ENCODE measurements around the gene ELFN1.

The ELFN1 gene

DNA sequence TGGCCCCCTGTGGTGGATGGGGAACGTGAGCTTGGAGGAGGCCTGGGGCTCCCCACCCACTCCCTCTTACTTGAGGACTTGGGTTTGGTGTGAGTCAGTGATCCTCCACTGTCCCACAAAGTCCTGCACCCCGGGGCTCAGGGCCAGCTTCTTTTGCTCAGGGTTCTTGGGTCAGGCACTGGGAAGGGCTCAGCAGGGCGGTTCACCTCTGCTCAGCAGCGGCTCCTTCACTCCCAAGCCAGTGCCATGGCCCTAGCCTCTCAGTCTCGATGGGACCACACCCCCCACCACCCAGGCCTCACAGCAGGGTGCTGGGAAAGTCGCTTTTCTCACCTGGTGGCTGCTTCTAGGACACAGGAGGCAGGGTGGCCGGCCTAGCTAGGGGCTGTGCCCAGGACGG lies 59.1 kb downstream of the ELFN1 start:
- no peak for DNase-seq

GRCh38 chr7:1729773-1730172 lies 59.7 kb downstream of the ELFN1 start:
- no peak for DNase-seq

DNA sequence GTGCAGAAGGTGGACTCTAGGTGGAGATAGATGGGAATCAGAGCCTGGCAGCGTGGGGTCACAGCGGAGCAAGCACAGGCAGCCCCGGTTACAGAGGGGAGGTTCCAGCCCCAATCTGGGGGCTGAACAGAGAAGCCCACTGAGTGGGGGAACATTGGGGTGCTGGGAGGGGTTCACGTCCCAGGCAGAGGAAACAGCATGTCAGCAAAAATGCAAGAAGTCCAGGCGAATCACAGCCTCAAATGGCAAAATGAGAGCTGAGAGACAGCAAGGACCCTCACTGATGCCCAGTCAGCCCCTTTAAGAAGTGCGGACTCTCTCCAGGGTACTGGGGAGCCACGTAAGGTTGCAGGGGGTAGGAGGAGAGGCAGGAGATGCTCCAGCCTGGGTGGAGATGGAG lies 62.0 kb downstream of the ELFN1 start:
- no peak for DNase-seq

- DNase-seq, result no peak
Measured at GRCh38 chr7:1732645-1733044, 62.6 kb downstream of the ELFN1 start.

DNA sequence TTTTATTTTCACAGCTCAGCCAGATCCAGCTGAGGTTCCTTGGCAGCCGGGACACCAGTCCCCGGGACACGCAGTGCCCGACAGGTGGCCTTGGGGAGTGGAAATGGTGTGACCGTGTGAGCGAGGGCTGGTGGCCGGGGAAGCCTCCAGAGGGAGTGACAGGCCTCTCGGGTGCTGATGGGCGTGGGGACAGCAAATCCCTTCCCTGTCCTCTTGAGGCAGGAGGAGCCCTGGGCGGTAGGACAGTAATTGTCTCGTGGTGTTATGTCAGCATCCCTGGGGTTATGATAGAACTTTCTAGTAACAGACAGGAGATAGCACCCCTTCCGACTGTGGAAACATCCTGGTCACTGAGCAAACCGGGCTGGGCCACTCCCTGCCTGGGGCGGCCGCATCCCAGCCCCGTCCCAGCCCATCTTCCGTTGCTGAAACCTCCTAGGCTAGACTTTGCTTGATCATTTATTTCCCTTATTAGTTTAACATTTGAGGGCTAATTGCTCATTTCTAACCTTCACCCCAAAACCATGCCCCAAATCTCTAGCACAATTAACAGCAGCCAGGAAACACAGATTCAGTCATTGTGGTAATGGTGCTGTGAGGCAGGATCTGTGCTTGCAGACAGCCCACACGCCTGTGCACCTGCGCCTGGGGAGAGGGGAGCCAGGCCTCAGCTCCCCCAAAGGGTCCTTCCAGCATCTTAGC lies 63.3 kb downstream of the ELFN1 start:
- no peak for DNase-seq

GRCh38 chr7:1733908-1734730 lies 64.0 kb downstream of the ELFN1 start:
- no peak for DNase-seq

GRCh38 chr7:1735262-1735661 lies 65.2 kb downstream of the ELFN1 start:
- no peak for DNase-seq

DNA sequence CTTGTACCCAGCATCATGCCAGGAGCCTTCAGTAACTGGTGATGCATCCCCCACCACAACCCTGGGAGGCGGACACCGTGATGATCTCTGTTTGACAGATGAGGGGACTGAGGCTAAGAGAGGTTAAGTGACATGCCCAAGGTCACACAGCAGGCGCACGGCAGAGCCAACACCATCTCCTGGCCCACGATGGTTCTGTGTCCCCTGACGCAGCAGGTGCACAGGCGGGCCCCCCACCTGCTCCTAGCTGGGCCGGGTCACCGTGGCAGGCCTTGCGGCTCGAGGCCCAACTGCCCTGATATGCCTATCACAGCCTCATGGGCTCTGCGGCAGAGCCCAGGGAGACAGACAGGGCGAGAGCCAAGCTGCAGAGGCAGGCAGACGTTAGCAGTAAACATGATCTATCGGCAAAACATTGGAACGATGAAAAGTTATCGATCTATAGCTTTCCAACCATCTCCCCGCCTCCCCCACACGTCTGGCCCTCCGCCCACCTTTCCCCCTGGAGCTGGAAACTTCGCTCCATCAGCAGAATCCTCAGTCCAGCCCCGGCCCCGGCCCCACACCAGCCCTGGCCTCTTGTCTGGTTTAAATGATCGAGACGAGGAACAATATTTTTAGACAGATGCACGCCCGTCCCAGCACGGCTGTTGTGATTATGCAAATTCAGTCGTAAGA lies 65.9 kb downstream of the ELFN1 start:
- DNase-seq, result no peak

DNA sequence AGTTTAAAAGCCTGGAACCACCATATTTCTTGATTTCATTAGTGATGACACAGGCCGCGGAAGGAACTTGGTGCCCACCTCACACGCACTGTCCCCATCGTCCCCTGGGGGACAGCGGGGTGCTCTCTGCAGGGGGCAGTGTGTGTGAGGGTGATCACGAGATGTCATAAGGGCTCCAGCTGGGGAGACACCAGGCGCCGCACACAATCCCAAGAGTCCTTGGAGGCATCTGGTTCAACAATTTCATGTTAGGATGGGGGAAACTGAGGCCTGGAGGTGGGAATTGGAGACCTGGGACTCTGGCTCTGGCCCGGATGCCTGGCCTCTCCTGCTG lies 66.4 kb downstream of the ELFN1 start:
- DNase-seq, result no peak

- no peak for DNase-seq
Measured at GRCh38 chr7:1736830-1737229, 66.8 kb downstream of the ELFN1 start.

- no peak for DNase-seq
Measured at GRCh38 chr7:1737523-1737922, 67.4 kb downstream of the ELFN1 start.

- no peak for DNase-seq
Measured at GRCh38 chr7:1737956-1738355, 67.9 kb downstream of the ELFN1 start.

- no peak for DNase-seq
Measured at GRCh38 chr7:1738511-1738910, 68.4 kb downstream of the ELFN1 start.

GRCh38 chr7:1738956-1739355 lies 68.9 kb downstream of the ELFN1 start:
- no peak for DNase-seq

- DNase-seq, result no peak
Measured at GRCh38 chr7:1739593-1739992, 69.5 kb downstream of the ELFN1 start.

DNA sequence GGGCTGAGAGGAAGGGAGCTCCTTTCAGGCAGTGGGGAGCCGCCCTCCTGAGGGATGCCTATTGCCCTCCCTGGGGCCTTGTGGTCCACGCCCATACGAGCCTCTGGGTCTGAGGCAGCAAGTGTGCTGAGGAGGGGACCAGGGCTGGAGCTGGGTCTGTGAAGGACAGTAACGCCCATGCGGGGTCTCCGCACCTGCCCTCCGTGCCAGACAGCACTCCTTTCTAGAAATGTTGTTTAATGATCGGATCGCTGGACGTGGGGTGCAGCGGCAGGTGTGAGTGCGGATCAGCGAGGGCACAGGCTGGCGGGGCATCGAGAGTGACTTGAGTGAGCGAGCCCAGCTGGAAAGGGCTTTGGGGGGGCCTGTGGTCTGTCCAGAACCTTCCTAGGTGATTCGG lies 70.1 kb downstream of the ELFN1 start:
- DNase-seq, result no peak

DNA sequence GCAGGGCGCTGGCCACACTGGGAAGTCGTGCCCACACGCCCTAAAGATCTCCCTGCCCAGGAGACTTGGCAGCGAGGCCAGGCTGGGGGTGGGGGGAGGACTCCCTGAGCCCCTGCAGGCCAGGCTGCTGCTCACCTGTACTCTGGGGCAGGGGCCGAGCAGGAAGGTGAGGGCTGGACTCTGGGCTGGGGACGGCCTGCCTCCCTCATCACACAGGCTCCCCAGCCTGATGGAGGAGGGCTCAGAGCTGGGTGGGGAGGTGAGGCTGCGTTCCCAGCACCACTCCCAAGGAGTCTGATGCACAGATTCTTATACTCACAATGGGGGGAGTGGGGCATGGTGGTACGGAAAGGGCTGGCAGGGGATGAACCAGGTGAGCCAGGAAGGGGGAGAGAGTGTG lies 71.2 kb downstream of the ELFN1 start:
- DNase-seq, result no peak

- DNase-seq, result no peak
Measured at GRCh38 chr7:1741751-1742554, 71.9 kb downstream of the ELFN1 start.

DNA sequence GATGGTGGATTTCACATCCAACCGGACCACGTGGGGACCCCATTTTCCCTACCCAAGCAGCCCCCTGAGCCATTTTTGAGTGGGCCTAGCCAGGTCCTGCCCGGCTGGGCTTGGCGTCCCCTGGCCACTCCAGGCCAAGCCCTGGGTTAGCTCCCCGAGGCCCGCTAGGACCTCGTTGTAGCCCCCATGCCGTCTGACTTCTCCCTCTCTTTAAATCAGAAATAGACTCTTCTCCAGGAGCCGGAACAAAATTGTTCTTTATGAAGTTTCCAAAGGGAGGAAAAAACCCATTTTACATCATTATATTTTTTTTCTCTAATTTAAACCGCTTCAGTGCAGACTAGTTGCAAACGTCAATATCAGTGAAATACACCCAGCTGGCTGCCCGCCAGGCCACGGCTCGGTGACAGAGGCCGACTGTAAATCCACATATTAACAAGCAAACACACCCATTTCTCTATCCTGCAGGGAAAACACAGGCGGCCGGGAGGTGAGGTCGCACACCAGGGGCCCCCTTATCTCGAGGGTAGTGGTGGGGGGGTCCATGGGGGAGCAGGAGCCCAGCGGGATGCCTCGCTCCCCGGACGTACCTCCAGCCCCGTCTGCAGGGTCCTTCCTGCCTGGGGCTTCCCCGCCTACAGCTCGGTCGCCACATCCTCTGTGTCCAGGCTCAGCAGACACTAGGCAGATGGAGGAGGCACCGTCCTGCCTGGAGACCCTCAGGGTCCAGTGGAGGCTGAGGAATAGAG lies 72.7 kb downstream of the ELFN1 start:
- DNase-seq, result no peak

- no peak for DNase-seq
Measured at GRCh38 chr7:1743481-1744230, 73.6 kb downstream of the ELFN1 start.

GRCh38 chr7:1744296-1745017 lies 74.4 kb downstream of the ELFN1 start:
- DNase-seq, result no peak
